HG02970 (cell line): ENCODE measurements around the gene CITED1.

Experiments
- ATAC-seq: cut with Tn5 transposase; IDR thresholded peaks from one replicate; pipeline ENCODE4 v1.9.1; 2021; ENCODE audit warnings: mild to moderate bottlenecking, moderate library complexity, moderate number of reproducible peaks; ENCODE audit not compliant: unreplicated experiment, low FRiP score

Gene CITED1

GRCh38 chrX:72309297-72310071 is 3.8 kb upstream of the CITED1 start:
- no peak for ATAC-seq

DNA sequence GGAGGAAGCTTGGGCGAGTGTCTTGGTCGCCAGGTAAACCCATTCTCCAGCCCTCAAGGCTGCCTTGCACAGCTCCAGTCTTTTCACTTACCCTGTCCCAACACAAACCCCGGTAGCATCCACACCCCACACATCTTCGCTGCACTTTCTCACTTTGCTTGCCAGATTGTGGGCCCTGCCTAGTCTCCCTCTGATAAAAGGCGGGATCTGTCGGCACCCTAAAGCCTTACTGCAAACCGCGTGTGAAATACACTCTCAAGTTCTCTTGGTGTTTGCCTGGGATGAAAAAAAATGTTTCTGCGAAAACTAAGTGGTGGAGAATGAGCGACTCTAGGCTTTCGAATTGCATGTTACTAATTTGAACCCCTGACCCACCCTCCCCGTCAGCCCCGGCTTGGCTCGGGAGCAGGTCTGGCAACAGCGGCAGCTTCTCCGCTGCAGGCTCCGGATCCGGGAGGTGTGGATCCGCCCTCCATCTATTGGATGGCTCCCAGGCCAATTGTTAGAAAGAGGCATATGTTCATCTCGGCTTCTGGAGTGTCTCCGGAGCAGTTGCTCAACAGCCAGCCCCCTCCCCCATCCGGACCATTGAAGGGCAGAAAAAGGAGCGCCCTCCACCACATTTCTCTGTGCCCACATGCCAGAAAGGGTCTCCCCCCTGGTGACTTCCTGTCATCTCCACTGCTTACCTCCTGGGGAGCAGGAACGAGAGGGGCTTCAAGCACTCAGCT is 3.0 kb upstream of the CITED1 start:
- no peak for ATAC-seq

GRCh38 chrX:72308209-72308565 is 2.5 kb upstream of the CITED1 start:
- ATAC-seq = no peak

GRCh38 chrX:72307646-72308051 is 1.9 kb upstream of the CITED1 start:
- no peak for ATAC-seq

GRCh38 chrX:72306851-72307645 is 1.3 kb upstream of the CITED1 start:
- no peak for ATAC-seq

- no peak for ATAC-seq
These were observed 529 bp upstream of the CITED1 start for GRCh38 chrX:72306085-72306801.

DNA sequence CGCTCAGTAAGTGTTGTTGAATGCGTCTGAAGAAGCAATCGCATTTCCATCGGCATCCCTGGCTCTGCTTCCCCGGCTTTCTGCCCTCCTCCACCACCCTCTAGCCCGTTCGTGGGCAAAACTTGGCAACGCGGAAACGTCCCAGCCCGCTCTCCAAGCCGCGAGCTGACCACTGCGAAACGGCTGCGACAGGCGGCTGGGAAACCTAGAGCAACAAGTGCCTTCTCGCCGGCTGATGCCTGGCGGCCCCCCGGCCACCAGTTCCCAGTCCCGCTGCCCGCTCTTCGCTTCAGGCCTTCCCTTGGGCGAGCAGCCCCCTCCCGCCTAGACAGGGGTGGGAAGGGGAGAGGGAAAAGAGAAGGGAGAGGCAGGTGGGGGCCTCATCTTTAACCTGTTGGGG is 837 bp downstream of the CITED1 start:
- ATAC-seq = no peak

DNA sequence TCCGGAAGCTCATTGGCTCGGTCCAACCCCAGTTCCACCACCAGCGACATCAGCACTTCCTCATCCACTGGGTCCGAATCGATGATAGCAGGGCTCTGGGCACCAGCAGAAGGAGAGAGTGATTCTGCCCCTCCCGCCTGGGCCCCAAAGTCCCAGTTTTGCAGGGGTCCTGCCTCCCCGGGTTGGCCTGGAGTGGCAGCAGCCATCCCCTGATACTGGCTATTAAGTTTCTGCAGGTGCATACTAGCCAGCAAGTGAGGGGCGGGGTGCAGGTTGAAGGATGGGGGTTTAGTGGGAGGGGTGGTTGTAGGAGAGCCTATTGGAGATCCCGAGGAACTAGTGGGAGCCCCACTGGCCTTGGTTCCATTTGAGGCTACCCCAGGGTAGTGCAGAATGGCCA is 3.9 kb downstream of the CITED1 start:
- ATAC-seq = no peak

DNA sequence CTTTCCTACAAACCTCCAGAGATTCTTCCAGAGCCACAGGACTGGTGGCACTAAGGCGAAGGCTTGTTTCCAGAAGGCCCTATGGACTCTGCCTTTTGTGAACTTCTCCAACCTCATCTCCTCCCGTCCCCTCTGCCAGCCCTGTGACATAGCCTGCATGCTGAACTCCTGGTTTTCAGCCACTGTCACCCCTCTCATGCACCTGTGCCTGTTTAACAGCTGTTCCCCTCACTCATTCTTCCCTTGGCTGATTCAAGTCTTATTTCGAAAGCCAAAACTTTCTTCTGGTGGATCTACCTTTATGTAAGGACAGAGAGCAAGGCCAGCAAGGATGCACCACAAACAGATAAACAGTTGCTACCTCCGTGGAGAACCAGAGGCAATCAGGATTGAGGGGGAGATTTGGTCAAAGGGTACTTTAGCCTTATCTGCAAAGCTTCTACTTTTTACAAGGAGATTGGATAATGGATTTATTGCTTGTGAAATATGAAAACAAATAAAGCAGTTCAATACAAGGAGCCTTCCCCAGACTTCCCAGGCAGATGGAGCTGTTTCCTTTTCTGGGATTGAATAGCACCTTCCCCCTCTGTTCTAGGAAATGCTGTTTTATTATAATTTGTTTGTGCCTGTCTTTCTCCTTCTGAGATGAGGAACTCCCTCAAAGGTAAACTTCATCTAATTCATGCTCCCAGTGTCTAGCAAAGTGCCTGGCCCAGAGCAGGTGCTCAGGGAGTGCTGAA is 5.7 kb downstream of the CITED1 start:
- ATAC-seq = no peak

- ATAC-seq = no peak
These were observed 7.6 kb downstream of the CITED1 start for GRCh38 chrX:72297953-72298730.

GRCh38 chrX:72296991-72297390 is 8.7 kb downstream of the CITED1 start:
- ATAC-seq = no peak

DNA sequence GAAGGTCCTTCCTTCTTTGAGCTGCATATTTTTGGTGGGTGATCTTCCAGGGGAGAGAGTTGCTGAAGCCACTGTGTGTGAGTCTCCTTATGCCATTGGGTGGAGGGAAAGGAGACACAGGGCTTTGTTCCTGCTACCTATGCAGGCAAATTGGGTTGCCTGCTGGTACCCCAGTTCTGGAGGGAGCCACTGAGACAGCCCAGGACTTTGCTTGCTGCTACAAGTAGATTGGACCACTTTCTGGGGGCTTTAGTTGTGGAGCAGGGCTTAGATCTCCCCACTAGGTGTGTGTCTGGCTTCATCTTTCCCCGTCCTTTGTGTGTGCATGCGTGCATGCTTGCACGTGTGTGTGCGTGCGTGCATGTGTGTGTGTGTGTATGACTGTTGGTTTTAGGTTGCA is 10.0 kb downstream of the CITED1 start:
- no peak for ATAC-seq

GRCh38 chrX:72294497-72294896 is 11.2 kb downstream of the CITED1 start:
- no peak for ATAC-seq

DNA sequence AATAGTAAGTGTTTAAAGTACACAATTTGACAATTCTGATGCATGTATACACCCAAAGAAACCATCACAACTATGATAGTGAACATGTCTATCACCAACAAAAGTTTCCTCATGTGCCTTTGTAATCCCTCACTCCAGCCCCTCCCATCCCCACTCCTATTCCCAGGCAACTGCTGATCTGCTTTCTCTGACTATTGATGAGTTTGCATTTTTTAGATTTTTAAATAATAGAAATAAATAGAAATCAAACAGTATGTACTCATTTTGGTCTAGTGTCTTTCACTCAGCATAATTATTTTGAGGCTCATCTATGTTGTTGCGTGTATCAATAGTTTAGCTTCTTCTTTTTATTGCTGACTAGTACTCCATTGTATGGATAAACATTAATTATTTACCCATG is 23.4 kb downstream of the CITED1 start:
- no peak for ATAC-seq

GRCh38 chrX:72280321-72280845 is 25.3 kb downstream of the CITED1 start:
- ATAC-seq = no peak

DNA sequence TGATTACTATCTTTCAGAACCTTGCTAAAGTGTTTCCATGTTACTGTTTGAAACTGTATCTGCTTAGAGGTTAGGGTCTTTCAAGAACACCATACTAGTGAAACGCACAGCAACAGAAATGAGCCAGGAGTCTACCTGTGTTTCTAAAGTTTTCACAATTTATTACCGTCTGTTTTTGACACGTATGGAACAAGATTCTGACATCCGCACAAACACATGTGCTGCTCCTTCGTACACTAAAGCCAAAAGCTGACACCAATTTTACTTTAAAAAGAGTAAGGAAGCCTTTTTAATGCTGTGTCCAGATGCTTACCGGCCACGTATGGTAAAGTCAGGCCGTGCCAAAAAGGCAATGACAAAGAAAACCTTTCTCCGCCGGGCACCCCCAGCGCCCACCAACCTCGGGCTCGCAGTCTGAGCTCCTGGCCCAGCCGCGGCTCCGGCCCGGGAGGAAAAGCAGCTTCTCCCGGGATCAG is 29.2 kb downstream of the CITED1 start:
- no peak for ATAC-seq

GRCh38 chrX:72274526-72274925 is 31.2 kb downstream of the CITED1 start:
- ATAC-seq = no peak

- no peak for ATAC-seq
These were observed 32.0 kb downstream of the CITED1 start for GRCh38 chrX:72273718-72274117.

GRCh38 chrX:72272868-72273267 is 32.8 kb downstream of the CITED1 start:
- ATAC-seq = no peak
